Aorta (tissue), 5 donors: ENCODE measurements around the gene TMTC1. TPM values are rescaled to one million over a fixed set of nuclear protein-coding genes. Genes with fewer than 3 reads are reported as not detected.
A peak's percentile ranks its signal among the peaks of the same experiment; 100 is the strongest.

ENCODE experiments used
- ATAC-seq: fragments of 200-7000 bp; cut with Tn5 transposase; one replicate; pipeline ENCODE4 v1.9.1; 2022; ENCODE audit warnings: moderate library complexity; ENCODE audit not compliant: low FRiP score
- DNase-seq, 2 donors: peaks; one replicate each; pipeline ENCODE4 v3.0.0-alpha.2; 2020
- H3K27ac ChIP-seq, 2 donors: one replicate each; pipeline ENCODE4 v1.5.1; 2013; ENCODE audit warnings: low read length in 2 of 2, mild to moderate bottlenecking in 2 of 2, moderate library complexity in 2 of 2, control low read depth in 1 of 2, inconsistent platforms in 1 of 2, low read depth in 1 of 2
- H3K27me3 ChIP-seq, 2 donors: one replicate each; pipeline ENCODE4 v1.6.1; 2013; ENCODE audit warnings: control low read depth in 1 of 2, low read length in 1 of 2, mild to moderate bottlenecking in 1 of 2, moderate library complexity in 1 of 2; ENCODE audit not compliant: insufficient read depth in 2 of 2, control insufficient read depth in 1 of 2
- H3K36me3 ChIP-seq, 2 donors: one replicate each; pipeline ENCODE4 v1.6.1; 2013; ENCODE audit warnings: control low read depth in 1 of 2, low read length in 1 of 2, mild to moderate bottlenecking in 1 of 2; ENCODE audit not compliant: insufficient read depth in 2 of 2, control insufficient read depth in 1 of 2
- H3K4me1 ChIP-seq, 2 donors: one replicate each; pipeline ENCODE4 v1.6.1; 2013; ENCODE audit warnings: low read length in 2 of 2, control low read depth in 1 of 2, mild to moderate bottlenecking in 1 of 2, moderate library complexity in 1 of 2; ENCODE audit not compliant: insufficient read depth in 2 of 2, control insufficient read depth in 1 of 2
- H3K4me3 ChIP-seq, 2 donors: one replicate each; pipeline ENCODE4 v1.5.1; 2013; ENCODE audit warnings: low read length in 2 of 2, control low read depth in 1 of 2, mild to moderate bottlenecking in 1 of 2
- H3K9me3 ChIP-seq: one replicate; pipeline ENCODE4 v1.6.1; 2013; ENCODE audit warnings: mild to moderate bottlenecking, low read length; ENCODE audit not compliant: control insufficient read depth
- WGBS, 2 donors: extraction: QIAGEN DNeasy Blood & Tissue Kit; methylation state at CpG; one replicate each; pipeline ENCODE4 v1.1.7; 2013; 5-methylcytosine and 5-hydroxymethylcytosine counted together
- intact Hi-C, 2 donors: fragments of 100-400 bp; cut with DNase I; formaldehyde crosslinking; loops; one replicate each; pipeline versions ENCODE4 v1.14.2 to v1.15.0; 2022
- polyA plus RNA-seq, 2 donors: library from polyadenylated mRNA; stranded (reverse); fragments of 200-250 nt; gene quantifications; one replicate each; pipeline ENCODE4 v1.2.3, GENCODE V29; 2013
- total RNA-seq, 2 donors: library from RNA; stranded (reverse); fragmentation: NEBNext Ultra II Directional; extraction: Animal tissue kit (Norgen Biotek cat#: 25700); gene quantifications; one replicate each; pipeline ENCODE4 v1.2.1, GENCODE V29; 2021
- donor health status: healthy with polysubstance abuse.
- donor health status: Bipolar disorder and iron deficiency.
- donor health status: DM: no; HTN: no; CAD: no.
- donor health status: DM: no; HTN: no; CAD: no.
- donor health status: DM: yes; HTN: yes; CAD: no.

Gene TMTC1
- total and polyA plus RNA-seq, 4 donors, result 12.8 to 84.6 (median 46.7) TPM

DNA sequence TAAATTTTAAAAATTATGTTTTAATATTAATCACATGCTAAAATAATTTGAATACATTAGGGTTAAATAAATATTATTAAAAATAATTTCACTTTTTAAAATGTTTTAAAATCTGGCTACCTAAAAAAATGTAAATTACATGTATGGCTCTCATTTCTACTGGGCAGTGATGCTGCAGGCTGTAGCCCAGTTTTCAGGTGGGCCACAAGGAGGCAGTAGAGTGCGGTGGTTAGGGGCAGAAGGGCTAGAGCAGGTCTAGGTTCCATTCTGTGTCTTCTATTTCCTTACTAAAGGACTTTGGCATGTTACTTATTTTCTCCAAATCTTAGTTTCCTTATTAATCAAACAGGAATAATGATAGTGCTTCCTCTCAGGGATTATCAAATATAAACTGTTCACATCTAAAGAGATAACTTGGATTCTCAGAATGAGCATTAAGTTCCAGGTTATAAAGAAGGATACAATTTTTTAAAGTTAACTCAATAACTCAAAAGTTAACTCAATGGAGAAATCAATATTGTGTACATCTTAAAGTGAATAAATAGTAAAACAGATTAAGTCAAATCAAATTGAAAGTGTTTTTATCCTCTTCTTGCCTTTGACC is 231.3 kb downstream of the TMTC1 start:
- H3K9me3 ChIP-seq, result no peaks in the 10 kb centered on the region
- peaks cover 0 to 2% of the 10 kb centered on the region in 2 donors for H3K4me1 ChIP-seq
- no peaks in the 10 kb centered on the region for H3K27me3 ChIP-seq
- 22 to 27% methylated on average over 1 of the region's 1 CpG for WGBS, 2 donors
- H3K27ac ChIP-seq, result no peak overlapping the region
- DNase-seq, result peak; percentile 66 to 87
- no peak overlapping the region for H3K4me3 ChIP-seq
- intact Hi-C loops, result loop anchor here (10.0 kb wide), 4 partner anchors 222 to 732 kb away; partner anchors contain the start of gene TMTC1 (in 1 of the 2)
- peak; percentile 88 for ATAC-seq
- H3K36me3 ChIP-seq, result no peaks in the 10 kb centered on the region

DNA sequence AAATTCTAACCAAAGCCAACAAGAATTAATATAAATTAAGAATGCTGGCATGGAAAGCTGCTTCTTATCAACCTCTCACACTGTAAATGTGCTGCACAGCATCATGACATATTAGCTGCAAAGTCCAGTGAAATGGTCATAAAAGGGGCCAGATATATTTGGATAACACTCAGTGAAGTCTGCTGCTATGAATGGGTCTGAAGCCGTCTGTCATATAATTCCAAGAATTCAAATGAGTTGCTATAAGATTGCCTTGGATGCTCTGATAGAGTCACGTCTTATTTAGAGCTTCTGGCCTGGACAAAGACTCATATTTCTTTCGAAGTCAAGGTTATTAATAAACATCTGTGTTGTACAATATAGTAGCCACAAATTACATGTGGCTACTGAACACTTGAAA is 231.9 kb downstream of the TMTC1 start:
- Histone ChIP-seq H3K9me3 (no peaks in the 10 kb centered on the region), H3K27me3 (no peaks in the 10 kb centered on the region), H3K4me3 (no peak overlapping the region), H3K36me3 (no peaks in the 10 kb centered on the region), H3K27ac (no peak overlapping the region), H3K4me1 (peaks cover 0 to 2% of the 10 kb centered on the region in 2 donors)
- intact Hi-C loops, result loop anchor here (10.0 kb wide), 4 partner anchors 223 to 733 kb away; partner anchors contain the start of gene TMTC1 (in 1 of the 2)
- ATAC-seq (no peak), DNase-seq (no peak)
- WGBS, 2 donors, result 56 to 61% methylated on average over 3 of the region's 3 CpGs

DNA sequence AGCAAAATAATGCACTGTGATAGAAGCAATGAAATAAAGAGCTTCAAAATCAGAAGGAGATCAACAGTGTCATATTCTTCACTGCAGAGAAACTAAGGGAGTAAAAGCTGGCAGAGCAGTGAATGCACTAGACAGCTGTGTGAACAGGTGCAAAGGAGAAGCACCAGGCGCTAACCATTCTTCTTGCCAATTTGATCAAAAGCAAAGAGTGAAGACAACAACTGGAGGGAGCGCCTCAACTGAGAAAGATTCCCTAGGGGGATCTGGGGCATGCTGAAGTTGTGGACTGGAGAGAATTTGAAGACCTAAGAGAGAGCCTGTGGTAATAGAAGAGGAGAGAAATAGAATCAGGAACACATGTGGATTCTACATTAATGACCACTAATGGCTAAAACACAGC is 235.9 kb downstream of the TMTC1 start:
- Histone ChIP-seq H3K4me1 (peaks cover 0 to 5% of the 10 kb centered on the region in 2 donors), H3K36me3 (no peaks in the 10 kb centered on the region), H3K27ac (no peak overlapping the region), H3K27me3 (no peaks in the 10 kb centered on the region), H3K9me3 (no peaks in the 10 kb centered on the region), H3K4me3 (no peak overlapping the region)
- intact Hi-C loops, result no loop called here
- ATAC-seq (no peak), DNase-seq (no peak)
- WGBS, 2 donors, result 97 to 100% methylated on average over 2 of the region's 2 CpGs

DNA sequence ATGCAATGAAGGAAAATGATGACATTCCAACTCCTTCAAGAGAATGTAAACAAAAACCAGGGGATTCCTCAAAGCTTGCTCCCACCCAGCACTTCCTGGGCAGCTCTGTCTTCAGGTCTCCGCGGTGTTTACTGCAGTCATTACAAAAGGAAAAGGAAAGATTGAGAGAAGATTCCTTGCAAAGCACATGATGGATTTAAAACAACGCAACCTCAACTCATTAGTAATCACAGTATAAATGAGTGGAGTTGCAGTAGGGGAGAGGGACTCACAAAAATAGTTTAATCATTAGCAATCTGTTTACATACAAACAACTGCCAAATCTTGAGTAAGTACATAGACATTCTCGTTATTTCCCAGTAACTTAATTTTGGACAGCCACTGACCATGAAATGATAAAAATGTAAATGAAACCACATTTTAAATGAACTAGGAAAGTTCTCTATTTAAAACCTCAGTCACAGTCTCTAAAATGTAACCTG is 236.6 kb downstream of the TMTC1 start:
- H3K9me3 ChIP-seq, result no peaks in the 10 kb centered on the region
- no peak overlapping the region for H3K4me3 ChIP-seq
- WGBS, 2 donors, result 74 to 75% methylated on average over 4 of the region's 4 CpGs
- ATAC-seq (no peak), DNase-seq (no peak)
- H3K27me3 ChIP-seq, result no peaks in the 10 kb centered on the region
- intact Hi-C loops, result no loop called here
- H3K36me3 ChIP-seq, result no peaks in the 10 kb centered on the region
- peaks cover 0 to 10% of the 10 kb centered on the region in 2 donors for H3K4me1 ChIP-seq
- no peak overlapping the region for H3K27ac ChIP-seq

DNA sequence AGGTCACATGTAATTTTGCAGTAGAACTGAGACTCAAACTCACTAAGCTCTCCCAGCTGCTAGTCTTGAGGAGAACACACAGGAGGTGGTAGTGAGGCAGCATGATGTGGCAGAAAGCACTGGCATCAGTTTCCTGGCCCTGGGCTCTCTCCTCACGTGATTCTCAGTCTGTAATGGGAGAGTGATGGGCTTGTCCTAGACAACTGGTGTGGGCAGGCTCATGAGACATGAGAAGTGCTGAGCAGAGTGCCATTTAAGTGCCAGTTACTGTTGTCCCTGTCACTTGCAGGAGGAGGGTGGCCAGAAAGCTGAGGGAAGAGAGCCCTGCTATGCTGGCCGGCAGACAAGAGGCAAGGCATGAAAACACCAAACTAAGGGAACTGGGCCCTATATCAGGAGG is 237.7 kb downstream of the TMTC1 start:
- no peak overlapping the region for H3K27ac ChIP-seq
- peaks cover 0 to 10% of the 10 kb centered on the region in 2 donors for H3K4me1 ChIP-seq
- H3K9me3 ChIP-seq, result no peaks in the 10 kb centered on the region
- DNase-seq, result no peak
- no peak overlapping the region for H3K4me3 ChIP-seq
- ATAC-seq, result no peak
- no peaks in the 10 kb centered on the region for H3K27me3 ChIP-seq
- WGBS, 2 donors, result 73 to 84% methylated on average over 2 of the region's 2 CpGs
- intact Hi-C loops, result no loop called here
- no peaks in the 10 kb centered on the region for H3K36me3 ChIP-seq

DNA sequence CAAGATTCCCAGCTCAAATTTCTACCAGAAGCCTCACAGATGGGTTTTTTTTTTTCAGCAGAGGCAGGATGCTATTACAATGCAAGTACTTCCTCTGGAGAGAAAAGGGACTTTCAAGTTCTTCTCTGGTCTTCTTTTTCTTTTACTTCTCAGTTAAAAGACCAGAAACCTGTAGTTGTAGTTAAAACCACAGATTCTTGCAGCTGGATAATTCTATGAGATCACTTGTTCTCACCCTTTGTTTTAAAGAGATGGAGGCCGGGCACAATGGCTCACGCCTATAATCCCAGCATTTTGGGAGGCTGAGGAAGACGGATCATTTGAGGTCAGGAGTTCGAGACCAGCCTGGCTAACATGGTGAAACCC is 238.7 kb downstream of the TMTC1 start:
- intact Hi-C loops, result no loop called here
- H3K27ac ChIP-seq, result no peak overlapping the region
- no peaks in the 10 kb centered on the region for H3K27me3 ChIP-seq
- H3K36me3 ChIP-seq, result no peaks in the 10 kb centered on the region
- peaks cover 0 to 10% of the 10 kb centered on the region in 2 donors for H3K4me1 ChIP-seq
- WGBS, 2 donors, result 94 to 96% methylated on average over 4 of the region's 4 CpGs
- no peak overlapping the region for H3K4me3 ChIP-seq
- no peak for DNase-seq
- no peaks in the 10 kb centered on the region for H3K9me3 ChIP-seq
- no peak for ATAC-seq

DNA sequence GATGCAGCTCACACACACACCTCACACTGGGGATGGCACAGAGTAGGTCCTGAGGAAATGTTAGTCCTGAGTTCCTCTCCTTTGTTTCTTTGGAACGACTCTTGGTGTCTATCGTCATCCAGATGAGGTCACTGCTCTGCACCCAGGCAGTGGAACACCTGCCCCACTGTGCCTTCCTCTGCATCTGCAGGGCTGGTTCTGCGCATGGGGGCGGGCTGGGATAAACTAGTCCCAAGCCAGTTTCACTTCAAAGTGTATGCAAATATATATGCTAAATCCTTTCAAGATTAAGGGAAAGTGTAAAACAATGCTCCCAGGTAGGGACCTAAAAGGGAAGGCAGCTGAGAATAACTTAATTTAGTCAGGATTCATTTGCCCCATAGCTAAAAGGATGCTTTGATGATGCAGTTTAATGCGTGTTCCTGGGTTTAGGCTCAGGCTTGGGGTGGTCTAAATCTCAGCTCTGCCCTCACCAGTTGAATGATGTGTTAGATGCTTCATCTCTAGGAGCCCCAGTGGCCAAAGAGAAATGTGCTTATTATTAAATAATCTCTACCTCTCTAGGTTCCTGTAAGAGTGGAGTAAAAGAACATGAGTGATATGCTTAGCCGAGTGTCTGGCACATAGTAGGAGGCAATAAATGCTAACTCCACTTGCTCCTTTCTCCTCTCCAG is 239.2 kb downstream of the TMTC1 start:
- DNase-seq, result no peak
- Histone ChIP-seq H3K4me1 (peaks cover 0 to 10% of the 10 kb centered on the region in 2 donors), H3K9me3 (no peaks in the 10 kb centered on the region)

DNA sequence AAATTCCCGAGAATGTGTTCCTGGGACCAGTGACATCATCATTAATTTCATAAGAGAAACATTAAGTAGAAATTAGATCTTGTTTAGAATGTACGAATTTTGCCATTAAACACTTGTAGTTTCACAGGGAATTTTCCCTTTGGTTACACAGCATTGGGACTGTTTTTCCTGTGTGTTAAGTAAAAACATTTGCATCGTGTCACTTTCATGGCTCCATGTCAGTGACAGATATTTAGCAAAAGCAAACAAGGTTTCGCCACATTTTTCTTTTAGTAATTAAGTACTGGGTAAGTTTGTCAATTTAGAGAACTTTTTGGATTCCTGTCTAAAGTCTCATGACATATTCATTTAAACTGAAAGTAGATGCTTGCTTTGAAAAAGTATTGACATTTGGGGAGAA is 240.7 kb downstream of the TMTC1 start:
- no peak for DNase-seq
- no peaks in the 10 kb centered on the region for H3K36me3 ChIP-seq
- no peaks in the 10 kb centered on the region for H3K9me3 ChIP-seq
- intact Hi-C loops, result no loop called here
- ATAC-seq, result no peak
- peak overlapping the region; percentile 14 to 15 for H3K4me3 ChIP-seq
- H3K27me3 ChIP-seq, result no peaks in the 10 kb centered on the region
- no peak overlapping the region for H3K27ac ChIP-seq
- H3K4me1 ChIP-seq, result peaks cover 0 to 10% of the 10 kb centered on the region in 2 donors
- WGBS, 2 donors, result 9 to 13% methylated on average over 4 of the region's 4 CpGs

More for the DNA sequence above, 239.2 kb downstream of the TMTC1 start:
- H3K36me3 ChIP-seq, result no peaks in the 10 kb centered on the region
- intact Hi-C loops, result no loop called here
- 95 to 97% methylated on average over 6 of the region's 6 CpGs for WGBS, 2 donors
- H3K27me3 ChIP-seq, result no peaks in the 10 kb centered on the region
- H3K4me3 ChIP-seq, result no peak overlapping the region
- ATAC-seq, result no peak
- no peak overlapping the region for H3K27ac ChIP-seq

DNA sequence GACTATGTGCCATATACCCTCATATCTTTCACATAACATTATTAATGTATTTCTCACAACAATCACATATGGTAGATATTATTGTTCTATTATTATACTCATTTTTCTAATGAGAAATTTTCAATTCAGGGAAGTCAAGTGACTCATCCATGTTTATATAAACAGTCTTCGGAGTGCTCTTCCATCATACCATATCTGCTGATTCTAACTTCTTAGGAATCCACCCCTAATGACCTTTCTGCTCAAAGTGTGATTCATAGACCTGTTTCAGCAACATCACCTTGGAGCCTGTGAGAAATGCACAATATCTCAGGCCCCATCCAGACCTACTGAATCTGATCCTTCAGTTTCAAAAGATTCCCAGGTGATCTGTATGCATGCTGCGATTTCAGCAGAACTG is 246.4 kb downstream of the TMTC1 start:
- 77 to 86% methylated on average over 2 of the region's 2 CpGs for WGBS, 2 donors
- Histone ChIP-seq H3K9me3 (no peaks in the 10 kb centered on the region), H3K36me3 (peaks cover 0 to 3% of the 10 kb centered on the region in 2 donors), H3K27me3 (no peaks in the 10 kb centered on the region), H3K27ac (no peak overlapping the region), H3K4me1 (no peaks in the 10 kb centered on the region), H3K4me3 (no peak overlapping the region)
- ATAC-seq (no peak), DNase-seq (no peak)
- intact Hi-C loops, result no loop called here
